ENCODE data around the gene KLHL5. TPM values are rescaled to one million over a fixed set of nuclear protein-coding genes. Genes with fewer than 3 reads are reported as not detected.

KLHL5 gene
- total RNA-seq, 1 donor from 2014 or later: 62.7 TPM

DNA sequence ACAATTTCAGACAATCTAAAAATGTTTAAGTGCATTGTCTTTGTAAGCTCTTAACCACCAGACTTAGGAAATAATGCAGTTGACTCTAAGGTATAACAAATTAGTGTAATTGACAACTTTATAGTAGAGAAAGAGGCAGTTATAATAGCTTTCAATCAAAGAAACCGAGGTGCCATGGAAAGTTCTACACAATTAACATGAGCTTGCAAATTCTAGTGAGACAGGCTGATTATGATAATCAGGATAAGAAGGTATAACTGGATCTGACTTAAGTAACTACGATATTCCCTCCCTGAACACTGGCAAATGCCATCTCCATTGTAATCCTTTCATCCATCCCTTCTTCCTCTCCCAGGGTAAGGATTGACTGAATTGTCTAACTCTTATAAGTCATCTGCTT lies 11.4 kb upstream of the KLHL5 start:
- TF ChIP-seq, protein P1, sequence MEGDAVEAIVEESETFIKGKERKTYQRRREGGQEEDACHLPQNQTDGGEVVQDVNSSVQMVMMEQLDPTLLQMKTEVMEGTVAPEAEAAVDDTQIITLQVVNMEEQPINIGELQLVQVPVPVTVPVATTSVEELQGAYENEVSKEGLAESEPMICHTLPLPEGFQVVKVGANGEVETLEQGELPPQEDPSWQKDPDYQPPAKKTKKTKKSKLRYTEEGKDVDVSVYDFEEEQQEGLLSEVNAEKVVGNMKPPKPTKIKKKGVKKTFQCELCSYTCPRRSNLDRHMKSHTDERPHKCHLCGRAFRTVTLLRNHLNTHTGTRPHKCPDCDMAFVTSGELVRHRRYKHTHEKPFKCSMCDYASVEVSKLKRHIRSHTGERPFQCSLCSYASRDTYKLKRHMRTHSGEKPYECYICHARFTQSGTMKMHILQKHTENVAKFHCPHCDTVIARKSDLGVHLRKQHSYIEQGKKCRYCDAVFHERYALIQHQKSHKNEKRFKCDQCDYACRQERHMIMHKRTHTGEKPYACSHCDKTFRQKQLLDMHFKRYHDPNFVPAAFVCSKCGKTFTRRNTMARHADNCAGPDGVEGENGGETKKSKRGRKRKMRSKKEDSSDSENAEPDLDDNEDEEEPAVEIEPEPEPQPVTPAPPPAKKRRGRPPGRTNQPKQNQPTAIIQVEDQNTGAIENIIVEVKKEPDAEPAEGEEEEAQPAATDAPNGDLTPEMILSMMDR (conservative IDR thresholded peaks at IDR 0.05; ENCODE audit: low read depth, low read length): no peak
- H3K4me3 ChIP-seq (ENCODE audit: low read depth, low read length): no peak overlapping the region
- no peak for DNase-seq (ENCODE audit: low read depth)

- no peak overlapping the region for H3K4me3 ChIP-seq (ENCODE audit: low read depth, low read length)
- DNase-seq (ENCODE audit: low read depth): no peak
- TF ChIP-seq, protein P1 (conservative IDR thresholded peaks at IDR 0.05; ENCODE audit: low read depth, low read length): no peak
Measured at GRCh38 chr4:39051492-39051891, 10.5 kb upstream of the KLHL5 start.

DNA sequence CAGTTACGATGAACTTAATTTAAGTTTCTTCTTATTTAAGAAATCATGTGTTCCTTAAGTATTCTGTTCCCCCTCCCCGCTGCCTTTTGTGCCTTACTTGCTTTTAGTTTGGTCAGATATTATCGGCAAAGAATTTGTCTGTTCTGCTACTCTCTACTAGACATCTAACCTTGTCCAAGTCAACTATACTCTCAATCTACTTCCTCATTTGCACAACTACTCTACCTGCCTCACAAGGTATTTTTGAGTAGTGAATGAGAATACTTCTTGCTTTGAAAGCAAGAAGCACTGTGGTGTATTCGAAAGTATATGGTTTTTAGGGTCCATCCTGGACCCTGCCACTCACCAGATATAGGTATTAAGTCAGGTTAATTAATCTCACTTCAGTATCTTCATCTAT lies 8.0 kb upstream of the KLHL5 start:
- TF ChIP-seq, protein P1 (conservative IDR thresholded peaks at IDR 0.05; ENCODE audit: low read depth, low read length): no peak
- no peak for DNase-seq (ENCODE audit: low read depth)
- H3K4me3 ChIP-seq (ENCODE audit: low read depth, low read length): no peak overlapping the region

GRCh38 chr4:39054497-39054896 lies 7.5 kb upstream of the KLHL5 start:
- TF ChIP-seq, protein P1 (conservative IDR thresholded peaks at IDR 0.05; ENCODE audit: low read depth, low read length): no peak
- H3K4me3 ChIP-seq (ENCODE audit: low read depth, low read length): no peak overlapping the region
- no peak for DNase-seq (ENCODE audit: low read depth)

- no peak for DNase-seq (ENCODE audit: low read depth)
- H3K4me3 ChIP-seq (ENCODE audit: low read depth, low read length): no peak overlapping the region
- TF ChIP-seq, protein P1 (conservative IDR thresholded peaks at IDR 0.05; ENCODE audit: low read depth, low read length): no peak
Measured at GRCh38 chr4:39056023-39056422, 6.0 kb upstream of the KLHL5 start.

GRCh38 chr4:39061457-39061856 lies 575 bp upstream of the KLHL5 start:
- TF ChIP-seq, protein P1 (conservative IDR thresholded peaks at IDR 0.05; ENCODE audit: low read depth, low read length): peak; percentile 12
- DNase-seq (ENCODE audit: low read depth): no peak
- no peak overlapping the region for H3K4me3 ChIP-seq (ENCODE audit: low read depth, low read length)

GRCh38 chr4:39062770-39063097 lies 702 bp downstream of the KLHL5 start:
- DNase-seq (ENCODE audit: low read depth): no peak
- TF ChIP-seq, protein P1 (conservative IDR thresholded peaks at IDR 0.05; ENCODE audit: low read depth, low read length): no peak
- H3K4me3 ChIP-seq (ENCODE audit: low read depth, low read length): no peak overlapping the region
